Measurements from ENCODE around the gene SH3BGRL2. TPM values are rescaled to one million over a fixed set of nuclear protein-coding genes. Genes with fewer than 3 reads are reported as not detected.

Gene SH3BGRL2
- total RNA-seq, 1 donor from 2014 or later, result 47.0 TPM

GRCh38 chr6:79646561-79646960 is 15.4 kb downstream of the SH3BGRL2 start:
- H3K27me3 Mint-ChIP-seq (ENCODE audit: insufficient read depth, low read depth), result no peaks in the 10 kb centered on the region
- no peak for TF ChIP-seq CTCF (IDR thresholded peaks at IDR 0.05)
- TF ChIP-seq EZH2phosphoT487 (IDR thresholded peaks at IDR 0.05), result no peak
- no peak for TF ChIP-seq EZH2 (IDR thresholded peaks at IDR 0.05)
- peaks cover 8% of the 10 kb centered on the region for H3K36me3 Mint-ChIP-seq
- H2AFZ ChIP-seq (replicated peaks), result no peak overlapping the region
- no peak overlapping the region for H3K27ac ChIP-seq
- H3K9me3 Mint-ChIP-seq, result no peaks in the 10 kb centered on the region
- peaks cover 14% of the 10 kb centered on the region for H4K20me1 ChIP-seq (ENCODE audit: low read depth)
- H3K4me3 Mint-ChIP-seq, result no peak overlapping the region
- H3K27ac Mint-ChIP-seq, result no peak overlapping the region
- H3K27me3 ChIP-seq, result no peaks in the 10 kb centered on the region
- H3K4me1 Mint-ChIP-seq, result no peaks in the 10 kb centered on the region
- no peaks in the 10 kb centered on the region for H3F3A ChIP-seq (ENCODE audit: low read depth)
- H3K4me3 ChIP-seq, result no peak overlapping the region
- H3K36me3 ChIP-seq, result no peaks in the 10 kb centered on the region
- no peak overlapping the region for H3K4me2 ChIP-seq
- no peak for DNase-seq (ENCODE audit: low spot score)
- peaks cover 16% of the 10 kb centered on the region for H3K4me1 ChIP-seq
- H3K9ac ChIP-seq, result no peak overlapping the region
- peaks cover 18% of the 10 kb centered on the region for H3K79me2 ChIP-seq (ENCODE audit: low read depth)
- no peaks in the 10 kb centered on the region for H3K9me3 ChIP-seq (ENCODE audit: low read depth)

- Histone ChIP-seq H3K27me3 (no peaks in the 10 kb centered on the region), H4K20me1 (ENCODE audit: low read depth) (peaks cover 14% of the 10 kb centered on the region), H3K9me3 (ENCODE audit: low read depth) (no peaks in the 10 kb centered on the region), H3K4me1 (peaks cover 16% of the 10 kb centered on the region), H3K9ac (no peak overlapping the region), H3K4me3 (no peak overlapping the region), H3F3A (ENCODE audit: low read depth) (no peaks in the 10 kb centered on the region), H3K79me2 (ENCODE audit: low read depth) (peaks cover 18% of the 10 kb centered on the region), H2AFZ (replicated peaks) (no peak overlapping the region), H3K27ac (no peak overlapping the region), H3K36me3 (no peaks in the 10 kb centered on the region), H3K4me2 (no peak overlapping the region)
- TF ChIP-seq EZH2phosphoT487 (IDR thresholded peaks at IDR 0.05) (no peak), CTCF (IDR thresholded peaks at IDR 0.05) (no peak)
- no peak for DNase-seq (ENCODE audit: low spot score)
- no peaks in the 10 kb centered on the region for H3K9me3 Mint-ChIP-seq
- H3K27ac Mint-ChIP-seq, result no peak overlapping the region
- no peaks in the 10 kb centered on the region for H3K27me3 Mint-ChIP-seq (ENCODE audit: insufficient read depth, low read depth)
- H3K4me3 Mint-ChIP-seq, result no peak overlapping the region
- no peaks in the 10 kb centered on the region for H3K4me1 Mint-ChIP-seq
- H3K36me3 Mint-ChIP-seq, result peaks cover 7% of the 10 kb centered on the region
These were observed 16.6 kb downstream of the SH3BGRL2 start for GRCh38 chr6:79647741-79648140.

GRCh38 chr6:79648328-79648727 is 17.2 kb downstream of the SH3BGRL2 start:
- no peak for DNase-seq (ENCODE audit: low spot score)
- Mint-ChIP-seq H3K36me3 (peaks cover 6% of the 10 kb centered on the region), H3K4me1 (no peaks in the 10 kb centered on the region), H3K27ac (no peak overlapping the region), H3K27me3 (ENCODE audit: insufficient read depth, low read depth) (no peaks in the 10 kb centered on the region), H3K9me3 (no peaks in the 10 kb centered on the region), H3K4me3 (no peak overlapping the region)
- Histone ChIP-seq H3K4me2 (no peak overlapping the region), H3K9me3 (ENCODE audit: low read depth) (no peaks in the 10 kb centered on the region), H4K20me1 (ENCODE audit: low read depth) (peaks cover 14% of the 10 kb centered on the region), H3F3A (ENCODE audit: low read depth) (no peaks in the 10 kb centered on the region), H3K27me3 (no peaks in the 10 kb centered on the region), H3K36me3 (no peaks in the 10 kb centered on the region), H3K4me3 (no peak overlapping the region), H2AFZ (replicated peaks) (no peak overlapping the region), H3K27ac (no peak overlapping the region), H3K9ac (no peak overlapping the region), H3K4me1 (peaks cover 16% of the 10 kb centered on the region), H3K79me2 (ENCODE audit: low read depth) (peaks cover 18% of the 10 kb centered on the region)
- TF ChIP-seq EZH2phosphoT487 (IDR thresholded peaks at IDR 0.05), result no peak

- Histone ChIP-seq H3K9ac (no peak overlapping the region), H3K9me3 (ENCODE audit: low read depth) (no peaks in the 10 kb centered on the region), H3K79me2 (ENCODE audit: low read depth) (peaks cover 18% of the 10 kb centered on the region), H3K4me1 (peaks cover 16% of the 10 kb centered on the region), H2AFZ (replicated peaks) (no peak overlapping the region), H3F3A (ENCODE audit: low read depth) (no peaks in the 10 kb centered on the region), H3K36me3 (no peaks in the 10 kb centered on the region), H3K27me3 (no peaks in the 10 kb centered on the region), H3K4me3 (no peak overlapping the region), H3K4me2 (no peak overlapping the region), H4K20me1 (ENCODE audit: low read depth) (peaks cover 14% of the 10 kb centered on the region), H3K27ac (no peak overlapping the region)
- peaks cover 4% of the 10 kb centered on the region for H3K36me3 Mint-ChIP-seq
- TF ChIP-seq EZH2 (IDR thresholded peaks at IDR 0.05) (no peak), EZH2phosphoT487 (IDR thresholded peaks at IDR 0.05) (no peak), CTCF (IDR thresholded peaks at IDR 0.05) (no peak)
- no peaks in the 10 kb centered on the region for H3K27me3 Mint-ChIP-seq (ENCODE audit: insufficient read depth, low read depth)
- no peak overlapping the region for H3K4me3 Mint-ChIP-seq
- H3K4me1 Mint-ChIP-seq, result no peaks in the 10 kb centered on the region
- H3K27ac Mint-ChIP-seq, result no peak overlapping the region
- DNase-seq (ENCODE audit: low spot score), result no peak
- peaks cover 4% of the 10 kb centered on the region for H3K9me3 Mint-ChIP-seq
These were observed 17.9 kb downstream of the SH3BGRL2 start for GRCh38 chr6:79649016-79649415.
